ENCODE data around the gene LIX1.

The LIX1 gene

GRCh38 chr5:97044052-97044451, 98.4 kb downstream of the LIX1 start:
- no peak for DNase-seq (ENCODE audit: low read depth, low spot score)
- TF ChIP-seq CTCF (IDR thresholded peaks at IDR 0.05; ENCODE audit: insufficient read depth, low read length, missing control alignments), result peak; percentile 16
- no peak overlapping the region for H3K4me3 ChIP-seq (ENCODE audit: low read depth, low read length)
- ChIA-PET CTCF (interaction anchor here (1.2 to 6.3 kb wide), 4 partner anchors 16 to 176 kb away, joined by 5 to 40 read pairs (median 6); no protein-coding TSS in a partner anchor), POLR2A (no interaction called here)

- POLR2A ChIA-PET, result no interaction called here
- DNase-seq (ENCODE audit: low read depth, low spot score), result no peak
- TF ChIP-seq CTCF (IDR thresholded peaks at IDR 0.05; ENCODE audit: insufficient read depth, low read length, missing control alignments), result no peak
- CTCF ChIA-PET, result interaction anchor here (1.3 to 2.7 kb wide), 2 partner anchors 15 to 46 kb away, joined by 5 to 8 read pairs; no protein-coding TSS in a partner anchor
- no peak overlapping the region for H3K4me3 ChIP-seq (ENCODE audit: low read depth, low read length)
Observed at GRCh38 chr5:97043511-97043910, 98.9 kb downstream of the LIX1 start.

- no peak overlapping the region for H3K4me3 ChIP-seq (ENCODE audit: low read depth, low read length)
- CTCF ChIA-PET, result interaction anchor here (0.9 to 2.7 kb wide), 2 partner anchors 11 to 15 kb away, joined by 3 to 8 read pairs; no protein-coding TSS in a partner anchor
- no peak for DNase-seq (ENCODE audit: low read depth, low spot score)
- POLR2A ChIA-PET, result no interaction called here
- TF ChIP-seq CTCF (IDR thresholded peaks at IDR 0.05; ENCODE audit: insufficient read depth, low read length, missing control alignments), result no peak
Observed at GRCh38 chr5:97042996-97043395, 99.4 kb downstream of the LIX1 start.

All from AG04449 (cell line).